ENCODE data around the gene MFF.

GRCh38 chr2:227311861-227312506, 13.1 kb upstream of the MFF start:
- TF ChIP-seq CTCF (IDR thresholded peaks at IDR 0.05) = no peak
- TF ChIP-seq POLR2A (IDR thresholded peaks at IDR 0.05) = no peak

Data from upper lobe of left lung (tissue), 4 donors.